A549 (cell line): ENCODE measurements around the gene OR6B3. TPM values are rescaled to one million over a fixed set of nuclear protein-coding genes. Genes with fewer than 3 reads are reported as not detected.

Source experiments
- ATAC-seq, 2 experiments: fragments of 200-7000 bp in 1 of 2; fragments of >200 bp in 1 of 2; cut with Nextera tagmentation in 1 of 2; cut with Tn5 transposase in 1 of 2; 3 replicates each; pipeline versions ENCODE4 v1.8.0 to v1.9.1; 2018 to 2020; ENCODE audit warnings: mild to moderate bottlenecking in 1 of 2, moderate library complexity in 1 of 2
- CTCF ChIA-PET: fragments of 300-600 bp; sonication (Branson Sonifier 250); formaldehyde crosslinking; extraction: SDS; loops from one replicate; lab custom pipeline; 2021; ENCODE audit warnings: antibody characterized with exemption, inconsistent platforms; lab: Yijun Ruan, JAX
- POLR2A ChIA-PET: fragments of 350-600 bp; formaldehyde crosslinking; extraction: SDS; loops from one replicate; lab custom pipeline; 2021; ENCODE audit warnings: antibody characterized with exemption, inconsistent platforms; lab: Yijun Ruan, JAX
- DNase-seq, 2 experiments: peaks; one replicate each; pipeline versions ENCODE4 v3.0.0 to v3.0.0-alpha.2; 2011 to 2016; ENCODE audit warnings: low read depth in 1 of 2, low spot score in 1 of 2
- FAIRE-seq: peaks from 2 replicates; lab custom pipeline; 2011; peaks lifted over from hg19 to GRCh38; lab: Jason Lieb, UNC
- H3K27ac ChIP-seq, 2 experiments: fragments of >200 bp; sonication (Bioruptor Twin); formaldehyde crosslinking; 3 replicates each; pipeline ENCODE4 v1.5.1; 2016 to 2017
- H3K4me1 ChIP-seq: fragments of >200 bp; sonication (Bioruptor Twin); formaldehyde crosslinking; 3 replicates; pipeline ENCODE4 v1.6.1; 2016
- H3K4me2 ChIP-seq: fragments of >200 bp; sonication (Bioruptor Twin); formaldehyde crosslinking; 3 replicates; pipeline ENCODE4 v1.6.1; 2016
- H3K4me3 ChIP-seq: fragments of >200 bp; sonication (Bioruptor Twin); formaldehyde crosslinking; 3 replicates; pipeline ENCODE4 v1.5.1; 2016
- H3K9me3 ChIP-seq: fragments of >200 bp; sonication (Bioruptor Twin); formaldehyde crosslinking; 3 replicates; pipeline ENCODE4 v1.6.1; 2016
- CBX2 ChIP-seq: fragments of 200-600 bp; sonication (generic); IDR thresholded peaks from 2 replicates; pipeline ENCODE4 v1.6.1; 2016; ENCODE audit warnings: low read depth, mild to moderate bottlenecking, borderline replicate concordance
- CBX8 ChIP-seq: fragments of 200-600 bp; sonication (generic); IDR thresholded peaks from 2 replicates; pipeline ENCODE4 v1.6.1; 2016
- EHF ChIP-seq: fragments of 250-450 bp; sonication (Bioruptor Pico); IDR thresholded peaks from 2 replicates; pipeline ENCODE4 v1.5.0; 2020; ENCODE audit warnings: mild to moderate bottlenecking
- EHMT2 ChIP-seq: fragments of 200-600 bp; sonication (generic); IDR thresholded peaks from 2 replicates; pipeline ENCODE4 v1.6.1; 2016; ENCODE audit warnings: antibody characterized with exemption, low read depth, mild to moderate bottlenecking, moderate library complexity
- FOXS1 ChIP-seq: fragments of 250-450 bp; sonication (Bioruptor Pico); IDR thresholded peaks from 2 replicates; pipeline ENCODE4 v1.5.0; 2020; ENCODE audit warnings: mild to moderate bottlenecking, moderate library complexity
- HEYL ChIP-seq: fragments of 250-450 bp; sonication (Bioruptor Pico); IDR thresholded peaks from 2 replicates; pipeline ENCODE4 v1.8.0; 2021; ENCODE audit warnings: mild to moderate bottlenecking, moderate library complexity
- HOXB13 ChIP-seq: fragments of 250-450 bp; sonication (Bioruptor Pico); IDR thresholded peaks from 2 replicates; pipeline ENCODE4 v1.5.0; 2020; ENCODE audit warnings: low read depth, mild to moderate bottlenecking, moderate library complexity
- MAZ ChIP-seq: fragments of 150-350 bp; IDR thresholded peaks from 2 replicates; pipeline ENCODE4 v1.6.1; 2014; ENCODE audit warnings: antibody characterized with exemption, low read depth, low read length, borderline replicate concordance
- NPAS2 ChIP-seq: fragments of 250-450 bp; sonication (Bioruptor Pico); IDR thresholded peaks from 2 replicates; pipeline ENCODE4 v1.8.0; 2022; ENCODE audit warnings: mild to moderate bottlenecking, moderate library complexity, borderline replicate concordance
- PHF8 ChIP-seq: fragments of 200-600 bp; sonication (generic); IDR thresholded peaks from 2 replicates; pipeline ENCODE4 v1.6.1; 2016; ENCODE audit warnings: low read depth, mild to moderate bottlenecking, antibody characterized with exemption, moderate library complexity, borderline replicate concordance
- POLR2A ChIP-seq: IDR thresholded peaks from 2 replicates; pipeline ENCODE4 v1.6.1; 2012; ENCODE audit warnings: mild to moderate bottlenecking, low read length
- RFX5 ChIP-seq: fragments of 450-650 bp; IDR thresholded peaks from 2 replicates; pipeline ENCODE4 v1.7.1; 2014; ENCODE audit warnings: antibody characterized with exemption, mild to moderate bottlenecking, moderate library complexity
- SMC3 ChIP-seq: fragments of >200 bp; sonication (Bioruptor Twin); formaldehyde crosslinking; IDR thresholded peaks from 3 replicates; pipeline ENCODE4 v1.6.1; 2018; ENCODE audit warnings: inconsistent platforms
- TP53 ChIP-seq: fragments of 250-450 bp; sonication (Bioruptor Pico); IDR thresholded peaks from 2 replicates; pipeline ENCODE4 v1.5.0; 2021; ENCODE audit warnings: mild to moderate bottlenecking, moderate library complexity
- ZSCAN20 ChIP-seq: fragments of 250-450 bp; sonication (Bioruptor Pico); IDR thresholded peaks from 2 replicates; pipeline ENCODE4 v1.8.0; 2022; ENCODE audit warnings: mild to moderate bottlenecking, moderate library complexity
- WGBS: methylation state at CpG from one replicate; pipeline ENCODE4 v1.1.6; 2017; ENCODE audit errors: missing lambda C conversion rate; 5-methylcytosine and 5-hydroxymethylcytosine counted together
- polyA plus RNA-seq, 4 experiments: library from polyadenylated mRNA; depleted of rRNA in 3 of 4; stranded (reverse); fragments of >200 nt; fragmentation: RNase III in 1 of 4; extraction: RNeasy Plus Mini Kit Qiagen cat#74134 plus additional on column Dnase treatment in 1 of 4; gene quantifications; 2 replicates in 3 of 4; 3 replicates in 1 of 4; pipeline ENCODE4 v1.2.3, GENCODE V29; 2011 to 2017
- TF ChIP-seq, protein P1 (sequence below): fragments of >200 bp; sonication (Bioruptor Twin); formaldehyde crosslinking; IDR thresholded peaks from 2 replicates; pipeline ENCODE4 v1.6.1; 2016
- TF ChIP-seq, protein P2 (sequence below): IDR thresholded peaks from 2 replicates; pipeline ENCODE4 v1.6.1; 2012
- TF ChIP-seq, protein P3 (sequence below): fragments of >200 bp; sonication (Bioruptor Twin); formaldehyde crosslinking; IDR thresholded peaks from 3 replicates; pipeline ENCODE4 v1.6.1; 2016
- TF ChIP-seq, protein P4 (sequence below): fragments of 250-450 bp; sonication (Bioruptor Pico); IDR thresholded peaks from 2 replicates; pipeline ENCODE4 v1.5.0; 2021; ENCODE audit warnings: mild to moderate bottlenecking, moderate library complexity, borderline replicate concordance

The OR6B3 gene
- polyA plus RNA-seq, 2 of the 4 experiments (the other 2 are of a cell fraction): not detected

DNA sequence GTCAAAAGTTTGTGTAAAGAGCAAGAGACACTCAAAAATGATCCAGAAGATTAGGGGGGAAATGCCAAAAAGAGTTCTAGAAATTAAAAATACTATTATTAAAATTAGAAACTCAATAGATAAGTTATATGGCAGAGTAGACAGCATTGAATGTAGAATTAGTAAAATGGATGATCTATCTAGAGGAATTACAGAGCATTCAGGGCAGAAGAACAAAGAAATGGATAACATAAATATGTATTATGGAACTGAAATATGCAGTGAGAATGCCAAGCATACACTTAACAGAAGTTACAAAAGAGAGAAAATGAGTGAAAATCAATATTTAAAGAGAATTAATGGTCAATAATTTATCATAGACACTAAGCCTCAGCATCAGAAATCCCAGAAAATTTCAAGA lies 33.2 kb upstream of the OR6B3 start:
- DNase-seq: no peak
- H3K27ac ChIP-seq: no peak overlapping the region
- TF ChIP-seq HEYL (CRISPR knock-in tag): no peak
- no peak for ATAC-seq
- peaks cover 39% of the 10 kb centered on the region for H3K9me3 ChIP-seq
- ChIA-PET POLR2A (no interaction called here), CTCF (interaction anchor here (2.6 kb wide), 1 partner anchor 57 kb away, joined by 10 read pairs; no protein-coding TSS in a partner anchor)
- H3K4me2 ChIP-seq: no peak overlapping the region
- H3K4me1 ChIP-seq: no peaks in the 10 kb centered on the region
- FAIRE-seq: no peak
- H3K4me3 ChIP-seq: no peak overlapping the region

DNA sequence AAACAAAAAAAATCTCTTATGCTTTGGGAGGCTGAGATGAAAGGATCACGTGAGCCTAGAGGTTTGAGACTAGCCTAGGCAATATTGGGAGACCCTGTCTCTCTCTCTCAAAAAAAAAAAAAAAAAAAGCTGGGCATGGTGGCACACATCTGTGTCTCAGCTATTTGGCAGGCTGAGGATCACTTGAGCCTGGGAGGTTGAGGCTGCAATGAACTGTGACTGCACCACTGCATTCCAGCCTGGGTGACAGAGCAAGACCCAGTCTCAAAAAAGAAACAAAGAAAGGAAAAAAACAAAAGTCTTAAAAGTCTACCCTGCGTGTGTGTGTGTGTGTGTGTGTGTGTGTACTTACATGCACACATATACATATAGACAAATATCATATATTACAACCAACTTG lies 25.3 kb upstream of the OR6B3 start:
- Histone ChIP-seq H3K27ac (no peak overlapping the region), H3K9me3 (peaks cover 40% of the 10 kb centered on the region; the same call in 2 of the 3 replicates), H3K4me3 (no peak overlapping the region), H3K4me2 (no peak overlapping the region), H3K4me1 (no peaks in the 10 kb centered on the region)
- POLR2A ChIA-PET: no interaction called here
- TF ChIP-seq CBX8 (no peak), MAZ (no peak), FOXS1 (no peak), POLR2A (no peak), EHF (CRISPR knock-in tag) (no peak), HOXB13 (CRISPR knock-in tag) (no peak), CBX2 (no peak), RFX5 (no peak)
- TF ChIP-seq, protein P1, sequence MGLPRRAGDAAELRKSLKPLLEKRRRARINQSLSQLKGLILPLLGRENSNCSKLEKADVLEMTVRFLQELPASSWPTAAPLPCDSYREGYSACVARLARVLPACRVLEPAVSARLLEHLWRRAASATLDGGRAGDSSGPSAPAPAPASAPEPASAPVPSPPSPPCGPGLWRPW: no peak
- DNase-seq (no peak), FAIRE-seq (no peak), ATAC-seq (no peak)
- CTCF ChIA-PET: no interaction called here
- 0% methylated on average over 2 of the region's 2 CpGs for WGBS

DNA sequence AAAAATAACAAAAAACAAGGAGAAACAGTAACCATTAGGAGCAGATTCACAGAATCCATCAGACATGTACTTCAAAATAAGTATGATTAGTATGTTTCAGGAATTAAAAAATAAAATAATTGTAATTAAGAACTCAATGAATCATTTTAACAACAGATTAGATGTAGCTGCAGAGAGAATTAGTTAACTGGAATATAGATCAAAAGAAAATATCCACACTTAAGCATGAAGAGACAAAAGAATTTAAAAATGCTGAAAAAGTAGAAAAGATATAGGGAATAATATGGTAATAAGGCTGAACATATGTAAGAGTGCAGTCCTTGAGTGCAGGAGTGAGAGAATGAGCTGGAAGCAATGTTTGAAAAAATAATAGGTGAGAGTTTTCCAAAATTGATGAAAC lies 24.1 kb upstream of the OR6B3 start:
- Histone ChIP-seq H3K27ac (no peak overlapping the region), H3K4me1 (no peaks in the 10 kb centered on the region), H3K4me3 (no peak overlapping the region), H3K4me2 (no peak overlapping the region), H3K9me3 (peaks cover 40% of the 10 kb centered on the region; the same call in 2 of the 3 replicates)
- no peak for FAIRE-seq
- CTCF ChIA-PET: no interaction called here
- no peak for ATAC-seq
- POLR2A ChIA-PET: no interaction called here
- TF ChIP-seq NPAS2 (CRISPR knock-in tag) (no peak), SMC3 (no peak), TP53 (no peak), EHF (CRISPR knock-in tag) (no peak), PHF8 (no peak), ZSCAN20 (CRISPR knock-in tag) (no peak), EHMT2 (no peak)
- TF ChIP-seq, protein P2, sequence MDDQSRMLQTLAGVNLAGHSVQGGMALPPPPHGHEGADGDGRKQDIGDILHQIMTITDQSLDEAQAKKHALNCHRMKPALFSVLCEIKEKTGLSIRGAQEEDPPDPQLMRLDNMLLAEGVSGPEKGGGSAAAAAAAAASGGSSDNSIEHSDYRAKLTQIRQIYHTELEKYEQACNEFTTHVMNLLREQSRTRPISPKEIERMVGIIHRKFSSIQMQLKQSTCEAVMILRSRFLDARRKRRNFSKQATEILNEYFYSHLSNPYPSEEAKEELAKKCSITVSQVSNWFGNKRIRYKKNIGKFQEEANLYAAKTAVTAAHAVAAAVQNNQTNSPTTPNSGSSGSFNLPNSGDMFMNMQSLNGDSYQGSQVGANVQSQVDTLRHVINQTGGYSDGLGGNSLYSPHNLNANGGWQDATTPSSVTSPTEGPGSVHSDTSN: no peak
- TF ChIP-seq, protein P1: no peak
- TF ChIP-seq, protein P3, sequence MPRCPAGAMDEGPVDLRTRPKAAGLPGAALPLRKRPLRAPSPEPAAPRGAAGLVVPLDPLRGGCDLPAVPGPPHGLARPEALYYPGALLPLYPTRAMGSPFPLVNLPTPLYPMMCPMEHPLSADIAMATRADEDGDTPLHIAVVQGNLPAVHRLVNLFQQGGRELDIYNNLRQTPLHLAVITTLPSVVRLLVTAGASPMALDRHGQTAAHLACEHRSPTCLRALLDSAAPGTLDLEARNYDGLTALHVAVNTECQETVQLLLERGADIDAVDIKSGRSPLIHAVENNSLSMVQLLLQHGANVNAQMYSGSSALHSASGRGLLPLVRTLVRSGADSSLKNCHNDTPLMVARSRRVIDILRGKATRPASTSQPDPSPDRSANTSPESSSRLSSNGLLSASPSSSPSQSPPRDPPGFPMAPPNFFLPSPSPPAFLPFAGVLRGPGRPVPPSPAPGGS: no peak
- TF ChIP-seq, protein P4, sequence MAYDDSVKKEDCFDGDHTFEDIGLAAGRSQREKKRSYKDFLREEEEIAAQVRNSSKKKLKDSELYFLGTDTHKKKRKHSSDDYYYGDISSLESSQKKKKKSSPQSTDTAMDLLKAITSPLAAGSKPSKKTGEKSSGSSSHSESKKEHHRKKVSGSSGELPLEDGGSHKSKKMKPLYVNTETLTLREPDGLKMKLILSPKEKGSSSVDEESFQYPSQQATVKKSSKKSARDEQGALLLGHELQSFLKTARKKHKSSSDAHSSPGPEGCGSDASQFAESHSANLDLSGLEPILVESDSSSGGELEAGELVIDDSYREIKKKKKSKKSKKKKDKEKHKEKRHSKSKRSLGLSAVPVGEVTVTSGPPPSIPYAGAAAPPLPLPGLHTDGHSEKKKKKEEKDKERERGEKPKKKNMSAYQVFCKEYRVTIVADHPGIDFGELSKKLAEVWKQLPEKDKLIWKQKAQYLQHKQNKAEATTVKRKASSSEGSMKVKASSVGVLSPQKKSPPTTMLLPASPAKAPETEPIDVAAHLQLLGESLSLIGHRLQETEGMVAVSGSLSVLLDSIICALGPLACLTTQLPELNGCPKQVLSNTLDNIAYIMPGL (CRISPR knock-in tag): no peak
- DNase-seq: no peak
